HG03175 (cell line): ENCODE measurements around the gene MLLT3.
"Not testable (repeated sequence)": the region's sequence is repeated elsewhere in the genome, so short reads cannot be mapped to it uniquely, and the experiment has no call there.

Experiments used
- ATAC-seq: cut with Tn5 transposase; IDR thresholded peaks from one replicate; pipeline ENCODE4 v1.9.1; 2021; ENCODE audit warnings: mild to moderate bottlenecking, moderate library complexity; ENCODE audit not compliant: unreplicated experiment

MLLT3 gene

DNA sequence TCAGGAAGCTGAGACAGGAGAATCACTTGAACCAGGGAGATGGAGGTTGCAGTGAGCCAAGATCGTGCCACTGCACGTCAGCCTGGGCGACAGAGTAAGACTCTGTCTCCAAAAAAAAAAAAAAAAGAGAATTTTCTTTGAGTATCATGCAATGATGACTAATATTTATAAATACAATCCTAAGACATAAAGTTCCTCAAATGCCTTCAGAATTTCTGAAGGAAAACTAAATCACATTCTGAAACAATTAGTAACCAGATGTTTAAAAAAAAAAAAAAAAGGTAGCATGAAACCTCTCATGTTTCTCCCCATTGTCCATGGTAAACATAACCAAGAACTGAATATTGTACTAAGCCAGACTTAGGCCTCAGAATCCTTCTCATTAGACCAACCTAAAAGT is 23.1 kb downstream of the MLLT3 start:
- ATAC-seq = no peak

DNA sequence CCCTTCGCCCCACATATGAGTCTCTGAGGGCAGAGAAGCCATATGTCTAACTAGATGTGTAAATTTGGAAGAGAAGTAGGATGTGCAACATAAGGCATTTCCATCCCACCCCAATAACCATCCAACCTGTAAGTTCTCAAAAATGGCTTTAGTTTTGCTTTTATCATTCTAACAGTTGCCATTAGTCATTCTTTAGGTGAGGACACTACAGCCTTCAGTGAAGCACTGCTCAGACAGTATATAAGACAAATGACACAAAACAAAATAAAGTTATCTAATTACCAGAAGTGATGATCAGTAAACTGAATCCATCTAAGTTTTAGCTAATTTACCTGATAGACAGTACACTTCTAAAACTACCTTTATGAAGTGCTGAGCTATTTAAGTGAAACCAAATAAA is 23.9 kb downstream of the MLLT3 start:
- ATAC-seq = no peak

GRCh38 chr9:20597862-20598261 is 24.4 kb downstream of the MLLT3 start:
- no peak for ATAC-seq

GRCh38 chr9:20594608-20595007 is 27.7 kb downstream of the MLLT3 start:
- ATAC-seq = no peak

- no peak for ATAC-seq
Measured at GRCh38 chr9:20593537-20593936, 28.8 kb downstream of the MLLT3 start.

DNA sequence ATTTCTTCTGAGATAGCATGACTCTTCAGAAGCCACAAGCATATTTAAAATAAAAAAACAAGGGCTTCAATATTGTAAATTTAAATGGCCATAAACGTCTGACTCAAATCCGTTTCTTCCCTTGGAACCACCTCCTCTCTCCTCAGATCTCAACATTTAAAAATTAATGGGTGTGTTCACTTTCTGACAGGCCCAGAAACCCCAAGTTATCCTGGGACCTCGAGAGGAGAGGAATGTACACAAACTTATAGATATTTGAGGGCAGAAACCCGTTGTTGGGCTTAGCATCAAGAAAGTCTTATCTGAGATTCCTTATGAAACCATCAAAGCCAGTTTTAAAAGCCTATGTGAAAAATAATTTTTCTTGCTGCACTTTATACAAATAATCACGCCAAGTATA is 29.2 kb downstream of the MLLT3 start:
- ATAC-seq = no peak

- no peak for ATAC-seq
Measured at GRCh38 chr9:20592673-20593072, 29.6 kb downstream of the MLLT3 start.

- ATAC-seq = no peak
Measured at GRCh38 chr9:20591223-20591622, 31.1 kb downstream of the MLLT3 start.

- no peak for ATAC-seq
Measured at GRCh38 chr9:20584968-20585643, 37.2 kb downstream of the MLLT3 start.

- not testable (repeated sequence) for ATAC-seq
Measured at GRCh38 chr9:20583088-20583487, 39.2 kb downstream of the MLLT3 start.

DNA sequence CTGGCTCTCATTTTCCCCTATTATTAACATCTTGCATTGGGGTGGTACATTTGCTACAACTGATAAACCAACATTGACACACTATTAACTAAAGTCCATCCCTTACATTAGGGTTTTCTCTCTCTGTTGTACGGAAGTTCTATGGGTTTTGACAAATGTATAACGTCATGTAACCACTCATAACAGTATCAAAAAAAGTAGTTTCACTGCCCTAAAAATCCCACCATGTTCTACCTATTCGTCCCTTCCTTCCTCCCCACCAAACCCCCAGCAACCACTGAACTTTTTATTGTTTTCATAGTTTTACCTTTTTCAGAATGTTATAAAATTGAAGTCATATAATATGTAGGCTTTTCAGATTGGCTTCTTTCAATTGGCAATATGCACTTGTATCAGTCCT is 40.1 kb downstream of the MLLT3 start:
- ATAC-seq = peak; percentile 73

- ATAC-seq = no peak
Measured at GRCh38 chr9:20580673-20581072, 41.6 kb downstream of the MLLT3 start.

GRCh38 chr9:20579524-20580314 is 42.6 kb downstream of the MLLT3 start:
- ATAC-seq = no peak

- ATAC-seq = no peak
Measured at GRCh38 chr9:20573023-20573422, 49.3 kb downstream of the MLLT3 start.

GRCh38 chr9:20570756-20571155 is 51.5 kb downstream of the MLLT3 start:
- ATAC-seq = peak; percentile 63

DNA sequence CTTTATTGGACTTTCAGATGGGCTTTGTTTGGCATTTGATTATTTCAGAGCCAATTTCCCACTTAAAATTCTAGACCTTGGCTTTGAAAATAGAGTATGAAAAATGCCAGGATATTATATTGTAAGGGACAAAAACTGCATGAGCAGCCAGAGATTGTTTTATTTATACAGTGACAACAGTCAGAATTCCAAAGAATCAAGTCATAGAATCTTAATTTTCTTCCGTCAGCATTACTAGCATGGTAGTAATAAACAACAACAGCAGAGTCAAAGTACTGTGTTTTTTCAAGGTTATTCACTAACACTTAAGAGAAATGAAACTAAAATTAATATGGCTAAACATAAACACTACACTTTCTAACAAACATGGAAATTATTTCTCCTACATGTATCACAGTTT is 52.2 kb downstream of the MLLT3 start:
- ATAC-seq = no peak

DNA sequence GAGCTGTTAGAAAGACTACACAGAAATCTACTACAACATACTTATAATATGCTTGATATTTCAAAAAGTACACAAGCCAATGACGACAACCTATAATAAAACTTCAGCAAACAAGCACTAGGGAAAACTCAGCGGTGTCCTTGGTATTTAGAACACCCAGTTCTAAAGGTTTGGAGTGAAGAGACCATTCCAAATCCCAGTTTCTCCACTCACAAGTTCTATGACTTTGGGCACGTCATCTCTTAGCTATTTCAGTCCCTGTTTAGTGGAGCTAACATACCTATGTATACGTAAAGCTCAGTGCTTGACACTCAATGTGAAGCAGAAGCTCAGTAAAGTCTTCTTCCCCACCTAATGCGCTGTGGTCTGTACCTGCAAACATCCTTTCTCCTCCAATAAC is 52.8 kb downstream of the MLLT3 start:
- no peak for ATAC-seq

DNA sequence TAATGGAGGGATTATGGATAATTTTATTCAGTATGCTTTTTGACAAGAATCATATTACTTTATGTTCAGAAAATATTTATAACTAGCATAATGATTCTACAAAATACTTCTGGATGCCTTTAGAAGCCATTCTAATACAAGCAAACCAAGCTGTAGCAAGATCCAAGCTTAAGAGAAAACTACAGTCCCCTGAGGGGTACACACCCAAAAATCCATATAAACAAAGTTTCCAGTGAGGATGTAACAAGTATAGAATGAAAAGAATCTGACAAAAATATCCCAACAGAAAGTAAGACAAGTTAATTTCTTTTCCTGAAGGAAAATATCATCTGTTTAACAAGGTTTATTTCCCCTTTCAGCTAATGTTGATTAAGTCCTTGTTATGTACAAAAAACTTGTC is 53.9 kb downstream of the MLLT3 start:
- ATAC-seq = no peak

- no peak for ATAC-seq
Measured at GRCh38 chr9:20566401-20566800, 55.9 kb downstream of the MLLT3 start.

DNA sequence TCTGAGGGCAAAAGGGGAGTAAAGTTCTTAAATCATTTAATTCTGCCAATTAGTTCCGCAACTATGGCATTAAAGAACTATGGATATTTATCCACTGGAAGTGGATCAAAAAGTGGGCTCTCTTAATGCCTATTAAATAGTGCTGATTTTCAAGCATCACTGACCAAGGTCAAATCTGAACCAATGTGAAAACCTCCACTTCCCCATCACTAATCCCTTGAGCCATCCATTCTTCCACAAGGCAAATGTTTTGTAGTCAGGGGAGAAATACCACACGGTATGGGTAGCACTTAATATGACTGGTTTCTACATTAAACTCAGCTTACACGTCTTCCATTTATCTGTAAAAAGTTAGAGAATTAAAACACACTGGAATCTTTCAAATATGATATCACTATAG is 57.6 kb downstream of the MLLT3 start:
- ATAC-seq = no peak

DNA sequence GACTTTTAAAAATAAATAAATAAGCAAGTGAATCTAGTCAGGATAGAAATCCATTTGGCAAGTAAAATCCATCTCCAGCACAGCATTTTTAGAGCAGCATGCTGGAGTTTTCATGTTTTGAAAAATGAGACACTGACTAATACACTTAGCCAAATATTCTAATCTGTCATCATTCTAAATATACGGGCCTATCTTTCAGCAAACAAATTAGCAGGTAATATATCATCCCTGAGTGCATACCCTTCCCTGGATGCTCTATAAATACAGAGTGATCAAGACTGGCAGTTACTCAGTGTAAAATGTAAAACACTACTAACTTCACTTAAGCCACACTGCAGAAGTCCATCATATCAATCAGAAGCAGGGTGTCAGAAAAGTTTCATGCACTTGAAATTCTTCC is 58.4 kb downstream of the MLLT3 start:
- no peak for ATAC-seq

GRCh38 chr9:20562051-20562450 is 60.2 kb downstream of the MLLT3 start:
- peak; percentile 47 for ATAC-seq

DNA sequence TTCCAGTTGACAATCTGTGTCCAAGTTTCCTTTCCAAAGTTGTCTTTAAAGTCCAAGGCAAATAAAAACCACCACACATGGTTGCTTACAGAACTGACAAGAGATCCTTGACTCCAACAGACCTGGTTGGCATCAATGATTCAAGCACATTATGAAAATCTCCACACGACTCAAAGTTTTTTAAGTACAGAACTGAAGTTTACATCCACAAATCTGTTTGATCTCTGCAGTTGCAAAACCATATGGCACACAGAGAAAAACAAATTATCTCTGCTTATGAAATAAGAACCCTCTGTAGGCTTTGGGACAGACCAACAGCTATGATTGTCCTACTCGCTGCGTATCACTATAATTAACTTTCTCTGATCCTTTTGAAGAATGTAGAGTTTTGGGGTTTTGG is 60.8 kb downstream of the MLLT3 start:
- no peak for ATAC-seq
